GM12865 (cell line): ENCODE results near the gene MED12L.
A peak's percentile ranks its signal among the peaks of the same experiment; 100 is the strongest.

Source experiments
- DNase-seq: peaks from one replicate; pipeline ENCODE4 v3.0.0; 2010; ENCODE audit warnings: low read depth
- H3K4me3 ChIP-seq: 2 replicates; pipeline ENCODE4 v1.5.1; 2011; ENCODE audit warnings: mild to moderate bottlenecking, low read depth, low read length, control low read depth
- TF ChIP-seq, protein P1 (sequence below): IDR thresholded peaks from 2 replicates; pipeline ENCODE4 v1.5.1; 2011; ENCODE audit warnings: low read length, control low read depth, low read depth, inconsistent platforms; ENCODE audit not compliant: insufficient read depth; ENCODE audit errors: missing control alignments

The MED12L gene

DNA sequence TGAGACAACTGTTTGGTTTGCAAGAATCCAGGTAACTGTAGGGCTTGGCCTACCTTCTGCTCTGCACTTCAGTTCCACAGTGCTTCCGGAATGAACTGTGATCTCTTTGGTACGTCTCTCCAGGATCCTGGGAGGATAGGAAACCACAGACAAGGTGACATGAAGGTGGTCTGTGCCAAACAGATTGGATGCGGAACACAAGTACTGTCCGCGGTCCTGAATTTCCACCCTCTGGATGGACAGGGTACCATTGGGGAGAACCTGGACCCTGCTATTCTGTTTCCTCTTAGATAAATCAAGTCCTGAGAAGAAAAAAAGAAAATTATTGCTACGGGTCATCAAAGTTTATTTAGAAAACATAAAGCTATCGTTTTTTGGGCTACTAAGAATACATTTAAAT, 358.1 kb downstream of the MED12L start:
- TF ChIP-seq, protein P1, sequence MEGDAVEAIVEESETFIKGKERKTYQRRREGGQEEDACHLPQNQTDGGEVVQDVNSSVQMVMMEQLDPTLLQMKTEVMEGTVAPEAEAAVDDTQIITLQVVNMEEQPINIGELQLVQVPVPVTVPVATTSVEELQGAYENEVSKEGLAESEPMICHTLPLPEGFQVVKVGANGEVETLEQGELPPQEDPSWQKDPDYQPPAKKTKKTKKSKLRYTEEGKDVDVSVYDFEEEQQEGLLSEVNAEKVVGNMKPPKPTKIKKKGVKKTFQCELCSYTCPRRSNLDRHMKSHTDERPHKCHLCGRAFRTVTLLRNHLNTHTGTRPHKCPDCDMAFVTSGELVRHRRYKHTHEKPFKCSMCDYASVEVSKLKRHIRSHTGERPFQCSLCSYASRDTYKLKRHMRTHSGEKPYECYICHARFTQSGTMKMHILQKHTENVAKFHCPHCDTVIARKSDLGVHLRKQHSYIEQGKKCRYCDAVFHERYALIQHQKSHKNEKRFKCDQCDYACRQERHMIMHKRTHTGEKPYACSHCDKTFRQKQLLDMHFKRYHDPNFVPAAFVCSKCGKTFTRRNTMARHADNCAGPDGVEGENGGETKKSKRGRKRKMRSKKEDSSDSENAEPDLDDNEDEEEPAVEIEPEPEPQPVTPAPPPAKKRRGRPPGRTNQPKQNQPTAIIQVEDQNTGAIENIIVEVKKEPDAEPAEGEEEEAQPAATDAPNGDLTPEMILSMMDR, result no peak
- H3K4me3 ChIP-seq, result no peak overlapping the region
- DNase-seq, result no peak

DNA sequence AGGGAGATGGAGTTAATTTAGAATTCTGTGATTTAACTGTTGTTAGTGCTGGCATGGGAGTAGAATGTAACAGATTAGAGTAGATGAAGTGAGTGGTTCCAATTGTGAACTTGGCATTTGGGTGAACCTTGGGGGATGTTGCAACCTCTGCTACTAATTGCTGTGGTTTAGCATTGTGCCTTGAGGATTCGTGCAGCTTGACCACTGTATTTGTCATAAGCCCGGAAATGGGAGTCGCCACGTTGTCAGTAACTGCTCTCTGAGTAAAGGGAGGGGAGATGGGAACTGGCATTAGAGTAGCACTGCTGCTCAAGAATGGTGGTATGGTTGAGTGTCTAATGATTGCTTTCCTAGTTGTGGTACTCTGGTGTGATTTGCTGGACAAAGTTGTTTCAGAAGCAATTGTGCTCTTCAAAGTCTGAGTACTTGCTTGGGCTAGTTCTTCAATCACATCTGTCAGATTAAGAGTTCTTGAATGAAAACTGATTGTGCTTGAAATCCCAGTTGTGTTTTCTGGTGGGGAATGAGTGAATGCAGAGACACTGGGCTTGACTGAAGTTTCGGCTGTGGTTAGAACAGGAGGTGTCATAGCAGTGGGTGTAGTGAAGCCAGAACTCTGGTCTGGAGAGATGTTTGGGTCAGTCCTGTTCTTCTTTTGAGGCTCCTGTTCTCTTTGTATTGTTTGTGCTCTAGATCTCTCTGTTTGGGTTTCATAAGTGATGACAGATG, 360.0 kb downstream of the MED12L start:
- peak; percentile 23 for DNase-seq
- no peak overlapping the region for H3K4me3 ChIP-seq

DNA sequence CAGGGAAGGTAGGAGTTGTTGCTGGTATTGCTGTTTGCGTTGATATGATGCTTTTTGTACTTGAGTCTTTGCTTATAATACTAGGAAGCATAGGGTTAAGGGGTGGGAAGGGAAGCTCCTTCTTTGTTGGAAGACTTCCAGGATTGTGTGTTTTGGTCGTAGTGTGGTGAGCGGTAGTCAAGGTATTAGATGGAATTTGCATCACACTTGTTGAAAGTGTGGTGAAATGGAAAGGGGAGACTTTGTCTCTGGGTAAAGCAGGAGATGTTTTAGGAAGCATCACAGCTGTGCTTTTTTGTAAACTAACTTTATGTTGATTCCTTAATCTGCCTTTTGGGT, 360.5 kb downstream of the MED12L start:
- TF ChIP-seq, protein P1, result no peak
- H3K4me3 ChIP-seq, result no peak overlapping the region
- DNase-seq, result no peak

More for the DNA sequence above, 360.0 kb downstream of the MED12L start:
- TF ChIP-seq, protein P1, result no peak

DNA sequence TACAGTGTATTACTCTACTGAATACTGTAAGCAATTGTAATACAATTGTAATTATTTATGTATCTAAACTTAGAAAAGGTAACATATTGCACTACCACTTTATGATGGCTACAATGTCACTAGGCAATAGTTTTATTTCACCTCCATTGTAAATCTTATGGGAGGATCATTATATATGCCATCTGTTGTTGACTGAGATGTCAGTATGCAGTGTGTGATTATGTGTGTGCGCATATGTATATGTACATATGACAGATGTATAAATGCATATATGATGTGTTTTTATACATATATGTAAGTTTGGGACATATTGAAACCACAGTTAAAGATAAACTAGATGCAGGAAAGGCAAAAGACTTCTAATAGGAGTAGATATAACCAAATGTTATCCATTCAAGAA, 366.9 kb downstream of the MED12L start:
- DNase-seq, result no peak
- TF ChIP-seq, protein P1, result no peak
- no peak overlapping the region for H3K4me3 ChIP-seq

DNA sequence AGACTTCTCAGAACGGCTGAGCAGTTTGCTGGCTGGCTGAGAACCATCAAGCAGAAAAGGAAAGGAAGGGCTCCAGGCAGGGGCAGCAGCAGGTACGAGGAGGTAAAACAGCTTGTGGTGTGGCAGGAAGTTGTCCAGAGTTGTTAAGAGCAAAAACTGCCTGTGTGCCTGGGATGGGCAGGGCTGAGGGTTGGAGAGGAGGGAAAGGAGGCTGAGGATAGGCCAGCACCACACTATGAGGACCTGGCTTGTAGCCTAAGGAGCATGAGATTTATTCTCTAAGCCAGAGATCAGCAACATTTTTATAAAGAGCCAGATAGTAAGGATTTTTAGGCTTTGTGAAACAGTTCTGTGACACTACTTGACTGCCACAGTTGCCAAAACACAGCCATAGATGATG, 367.4 kb downstream of the MED12L start:
- no peak for DNase-seq
- H3K4me3 ChIP-seq, result no peak overlapping the region
- TF ChIP-seq, protein P1, result no peak

DNA sequence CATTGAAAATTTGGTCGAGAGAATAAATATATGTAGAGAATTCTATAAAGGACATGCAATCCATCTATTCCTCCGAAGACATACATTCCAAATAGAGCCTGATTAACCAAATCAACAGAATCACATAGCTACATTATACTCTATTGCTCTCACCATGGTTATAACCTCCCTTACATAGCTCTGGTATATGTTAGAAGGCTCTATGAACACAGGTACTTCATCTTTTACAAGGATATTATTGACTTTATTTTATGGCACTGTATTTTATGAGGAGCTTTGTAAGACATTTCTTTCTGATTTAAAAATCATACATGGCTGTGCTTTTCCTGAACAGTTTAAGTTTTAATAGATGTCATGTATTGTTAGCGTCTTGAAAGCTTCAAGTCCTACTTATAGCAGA, 370.6 kb downstream of the MED12L start:
- no peak overlapping the region for H3K4me3 ChIP-seq
- no peak for DNase-seq
- TF ChIP-seq, protein P1, result no peak

DNA sequence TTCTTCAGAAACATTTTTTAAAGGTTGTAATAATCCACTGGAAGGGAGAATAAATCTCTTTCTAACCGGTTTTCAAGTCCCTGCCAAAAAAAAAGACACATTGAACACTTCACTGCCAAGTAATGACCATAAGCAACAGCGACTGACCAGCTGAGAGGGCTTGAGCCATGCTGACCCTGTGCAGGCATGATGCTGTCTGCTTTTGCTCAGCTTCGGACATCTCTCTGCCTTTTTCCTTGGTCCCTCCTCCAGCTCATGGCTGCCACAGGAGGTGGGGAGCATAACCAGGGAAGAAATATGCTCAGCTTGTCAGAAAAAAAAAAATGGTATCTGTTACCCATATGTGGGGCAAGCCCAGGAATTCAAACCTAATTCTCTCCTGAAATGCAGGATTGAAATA, 373.9 kb downstream of the MED12L start:
- no peak overlapping the region for H3K4me3 ChIP-seq
- no peak for DNase-seq
- TF ChIP-seq, protein P1, result no peak
